Tibial nerve (tissue), 4 donors: Measurements from ENCODE around the gene RSPO1. TPM values are rescaled to one million over a fixed set of nuclear protein-coding genes. Genes with fewer than 3 reads are reported as not detected.
A peak's percentile ranks its signal among the peaks of the same experiment; 100 is the strongest.
"Not testable (repeated sequence)": the region's sequence is repeated elsewhere in the genome, so short reads cannot be mapped to it uniquely, and the experiment has no call there.

ENCODE experiments used
- DNase-seq, 2 donors: peaks; one replicate each; pipeline ENCODE4 v3.0.0-alpha.2; 2019; ENCODE audit warnings: low spot score in 2 of 2
- H3K27ac ChIP-seq, 4 donors: fragments of 200-600 bp; sonication (generic) in 3 of 4; one replicate each; pipeline ENCODE4 v1.5.1; 2017 to 2019; ENCODE audit warnings: mild to moderate bottlenecking in 1 of 4
- H3K27me3 ChIP-seq, 2 donors: fragments of 200-600 bp; sonication (generic) in 1 of 2; one replicate each; pipeline versions ENCODE4 v1.5.1 to v1.6.0; 2017 to 2019
- H3K36me3 ChIP-seq, 3 donors: fragments of 200-600 bp; sonication (generic); one replicate each; pipeline ENCODE4 v1.5.1; 2018 to 2019
- H3K4me1 ChIP-seq, 4 donors: fragments of 200-600 bp; sonication (generic) in 3 of 4; one replicate each; pipeline ENCODE4 v1.5.1; 2017 to 2019
- H3K4me3 ChIP-seq, 4 donors: fragments of 200-600 bp; sonication (generic) in 3 of 4; one replicate each; pipeline ENCODE4 v1.5.1; 2017 to 2019; ENCODE audit warnings: mild to moderate bottlenecking in 1 of 4, moderate library complexity in 1 of 4
- H3K9me3 ChIP-seq, 4 donors: fragments of 200-600 bp; sonication (generic) in 3 of 4; one replicate each; pipeline ENCODE4 v1.5.1; 2017 to 2019
- CTCF ChIP-seq, 5 experiments: fragments of 200-600 bp in 3 of 5; fragments of 450-650 bp in 2 of 5; sonication (generic) in 3 of 5; IDR thresholded peaks; one replicate each; pipeline ENCODE4 v1.5.1; 2016 to 2019; ENCODE audit warnings: antibody characterized with exemption in 5 of 5, mild to moderate bottlenecking in 3 of 5, moderate library complexity in 2 of 5
- EP300 ChIP-seq, 2 donors: sonication (generic); formaldehyde crosslinking; IDR thresholded peaks; one replicate each; pipeline ENCODE4 v1.6.1; 2017; ENCODE audit warnings: antibody characterized with exemption in 2 of 2, mild to moderate bottlenecking in 1 of 2
- POLR2A ChIP-seq, 2 donors: fragments of 450-650 bp; IDR thresholded peaks; one replicate each; pipeline ENCODE4 v1.6.1; 2017; ENCODE audit warnings: antibody characterized with exemption in 2 of 2, mild to moderate bottlenecking in 2 of 2, moderate library complexity in 2 of 2
- WGBS, 2 donors: methylation state at CpG; one replicate each; pipeline ENCODE4 v1.1.5; 2018; 5-methylcytosine and 5-hydroxymethylcytosine counted together
- total RNA-seq, 4 donors: library from RNA; depleted of rRNA; stranded (reverse); fragments of >200 nt; gene quantifications; one replicate each; pipeline ENCODE4 v1.1.0, GENCODE V29; 2016

The RSPO1 gene
- under 1 TPM in 2 of 4 donors, not detected in 2; 0.20 to 0.21 TPM for total RNA-seq

- H3K4me3 ChIP-seq, result peak within 1 kb of the TSS in 3 of 4 donors; percentile 23 to 43 (median 25)
- H3K27me3 ChIP-seq, result peaks cover 0 to 89% of the 10 kb centered on the region in 2 donors
- H3K9me3 ChIP-seq, result no peaks in the 10 kb centered on the region
- TF ChIP-seq EP300 (IDR thresholded peaks at IDR 0.05), result no peak
- TF ChIP-seq CTCF (IDR thresholded peaks at IDR 0.05), result no peak
- no peak for TF ChIP-seq POLR2A (IDR thresholded peaks at IDR 0.05)
- no peaks in the 10 kb centered on the region for H3K36me3 ChIP-seq
- H3K4me1 ChIP-seq, result peaks cover 0 to 20% (median 6%) of the 10 kb centered on the region in 4 donors
- 3% methylated on average over 8 to 67 of the region's 72 CpGs for WGBS, 2 donors
- DNase-seq, result no peak
- H3K27ac ChIP-seq, result no peak within 1 kb of the TSS
Observed at GRCh38 chr1:37634244-37634991, at the start of gene RSPO1. Gene RSPO1, minus strand, starts transcription at chr1:37634892. Its CDS starts 5,231 bp downstream, at chr1:37629661.

GRCh38 chr1:37684182-37684581 is 49.5 kb upstream of the RSPO1 start:
- DNase-seq, H3K27me3 ChIP-seq, H3K27ac ChIP-seq, H3K9me3 ChIP-seq, H3K4me3 ChIP-seq: not testable (repeated sequence)
- WGBS, 2 donors, result 93 to 94% methylated on average over 9 of the region's 9 CpGs
- Histone ChIP-seq H3K4me1 (peaks cover 0 to 12% (median 4%) of the 10 kb centered on the region in 4 donors), H3K36me3 (peaks cover 3 to 78% (median 4%) of the 10 kb centered on the region in 3 donors)

- TF ChIP-seq POLR2A (IDR thresholded peaks at IDR 0.05), result no peak
- TF ChIP-seq CTCF (IDR thresholded peaks at IDR 0.05), result peak; percentile 69 to 91 (median 79)
- no peak for TF ChIP-seq EP300 (IDR thresholded peaks at IDR 0.05)
- no peak overlapping the region for H3K27ac ChIP-seq
- no peak overlapping the region for H3K4me3 ChIP-seq
- no peaks in the 10 kb centered on the region for H3K4me1 ChIP-seq
- WGBS, 2 donors, result 63 to 76% methylated on average over 5 of the region's 5 CpGs
- H3K36me3 ChIP-seq, result peaks cover 3 to 68% (median 4%) of the 10 kb centered on the region in 3 donors
- no peaks in the 10 kb centered on the region for H3K9me3 ChIP-seq
- DNase-seq, result peak; percentile 72 to 91
- H3K27me3 ChIP-seq, result no peaks in the 10 kb centered on the region
Observed at GRCh38 chr1:37682334-37682987, 47.8 kb upstream of the RSPO1 start.

GRCh38 chr1:37680933-37681332 is 46.2 kb upstream of the RSPO1 start:
- H3K27me3 ChIP-seq, result no peaks in the 10 kb centered on the region
- WGBS, 2 donors, result 82 to 90% methylated on average over 3 of the region's 3 CpGs
- H3K9me3 ChIP-seq, result no peaks in the 10 kb centered on the region
- H3K27ac ChIP-seq, result no peak overlapping the region
- DNase-seq, result no peak
- peaks cover 0 to 6% (median 2%) of the 10 kb centered on the region in 4 donors for H3K4me1 ChIP-seq
- peaks cover 0 to 53% (median 3%) of the 10 kb centered on the region in 3 donors for H3K36me3 ChIP-seq
- TF ChIP-seq POLR2A (IDR thresholded peaks at IDR 0.05), result no peak
- TF ChIP-seq EP300 (IDR thresholded peaks at IDR 0.05), result no peak
- no peak for TF ChIP-seq CTCF (IDR thresholded peaks at IDR 0.05)
- H3K4me3 ChIP-seq, result no peak overlapping the region

- Histone ChIP-seq H3K9me3 (no peaks in the 10 kb centered on the region), H3K36me3 (peaks cover 0 to 22% (median 0%) of the 10 kb centered on the region in 3 donors), H3K27me3 (no peaks in the 10 kb centered on the region), H3K4me3 (no peak overlapping the region), H3K4me1 (peaks cover 0 to 8% (median 3%) of the 10 kb centered on the region in 4 donors), H3K27ac (no peak overlapping the region)
- WGBS, 2 donors, result 67 to 84% methylated on average over 5 of the region's 5 CpGs
- TF ChIP-seq POLR2A (IDR thresholded peaks at IDR 0.05), result no peak
- TF ChIP-seq EP300 (IDR thresholded peaks at IDR 0.05), result no peak
- no peak for TF ChIP-seq CTCF (IDR thresholded peaks at IDR 0.05)
- no peak for DNase-seq
Observed at GRCh38 chr1:37677808-37678207, 43.1 kb upstream of the RSPO1 start.
